ENCODE results near the gene RANBP1.

Gene RANBP1

GRCh38 chr22:20138868-20139267 lies 23.0 kb downstream of the RANBP1 start:
- DNase-seq: no peak

- no peak for DNase-seq
Measured at GRCh38 chr22:20139391-20140106, 23.6 kb downstream of the RANBP1 start.

DNA sequence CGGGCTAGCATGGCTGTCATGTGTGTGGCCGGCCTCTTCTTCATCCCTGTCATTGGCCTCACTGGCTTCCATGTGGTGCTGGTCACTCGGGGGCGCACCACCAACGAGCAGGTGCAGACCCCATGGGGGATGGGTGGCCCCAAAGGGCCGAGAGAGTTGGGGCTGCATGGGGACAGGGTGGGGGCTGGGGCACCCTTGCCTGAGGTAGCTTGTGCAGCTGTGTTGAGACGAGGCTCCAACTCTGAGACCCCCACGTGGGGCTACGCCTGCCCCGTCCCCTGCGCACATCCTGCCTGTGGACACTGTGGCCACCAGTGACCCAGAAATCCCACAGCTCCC lies 24.2 kb downstream of the RANBP1 start:
- no peak for DNase-seq

DNA sequence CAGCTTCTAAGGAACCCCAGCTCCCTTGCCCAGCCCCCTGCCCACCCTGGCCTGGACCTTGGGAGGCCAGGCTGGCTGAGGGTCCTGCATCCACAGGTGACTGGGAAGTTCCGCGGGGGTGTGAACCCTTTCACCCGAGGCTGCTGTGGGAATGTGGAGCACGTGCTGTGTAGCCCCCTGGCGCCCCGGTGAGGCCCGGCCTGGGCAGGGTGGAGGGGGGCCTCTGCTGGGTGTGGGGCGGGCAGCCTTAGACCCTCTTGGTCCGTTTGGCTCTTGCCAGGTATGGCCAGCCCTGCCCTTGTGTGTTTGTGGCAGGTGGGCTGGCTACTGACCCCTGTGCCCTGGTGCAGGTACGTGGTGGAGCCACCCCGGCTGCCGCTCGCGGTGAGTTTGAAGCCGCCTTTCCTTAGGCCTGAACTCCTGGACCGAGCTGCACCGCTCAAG lies 24.6 kb downstream of the RANBP1 start:
- DNase-seq: no peak

DNA sequence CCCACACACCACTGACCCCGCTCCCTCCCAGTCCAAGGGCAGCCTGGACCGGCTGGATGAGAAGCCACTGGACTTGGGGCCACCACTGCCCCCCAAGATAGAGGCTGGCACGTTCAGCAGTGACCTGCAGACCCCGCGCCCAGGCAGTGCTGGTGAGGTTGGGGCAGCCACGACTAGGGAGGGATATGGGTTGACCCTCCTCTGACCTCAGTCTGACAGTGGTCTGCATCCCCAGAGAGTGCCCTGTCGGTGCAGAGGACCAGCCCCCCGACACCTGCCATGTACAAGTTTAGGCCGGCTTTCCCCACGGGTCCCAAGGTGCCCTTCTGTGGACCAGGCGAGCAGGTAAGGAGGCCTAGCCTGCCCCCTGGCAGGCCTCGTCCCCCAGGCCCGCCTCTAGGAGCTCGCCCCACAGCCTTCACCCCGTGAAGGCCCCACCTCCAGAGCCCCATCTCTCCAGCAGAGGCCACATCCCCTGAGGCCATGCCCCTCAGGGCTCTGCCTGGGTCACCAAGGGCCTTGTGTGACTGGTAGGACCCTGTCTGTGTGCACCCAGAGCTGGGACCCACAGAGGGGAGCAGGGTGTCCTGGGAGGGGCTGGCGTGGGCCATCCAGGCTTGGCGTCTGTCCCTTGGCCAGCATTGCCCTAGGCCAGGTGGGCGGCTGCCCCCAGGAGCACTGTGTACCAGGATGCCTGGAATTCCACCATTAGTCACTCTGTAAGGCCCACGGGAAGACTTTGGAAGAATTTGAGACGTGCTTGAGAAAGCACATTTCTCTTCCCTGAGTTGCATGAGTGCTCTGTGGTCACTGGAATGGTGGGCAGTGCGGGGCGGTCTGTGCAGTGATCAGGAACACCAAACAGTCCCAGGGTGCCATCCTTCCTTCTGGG lies 25.5 kb downstream of the RANBP1 start:
- DNase-seq: no peak

DNA sequence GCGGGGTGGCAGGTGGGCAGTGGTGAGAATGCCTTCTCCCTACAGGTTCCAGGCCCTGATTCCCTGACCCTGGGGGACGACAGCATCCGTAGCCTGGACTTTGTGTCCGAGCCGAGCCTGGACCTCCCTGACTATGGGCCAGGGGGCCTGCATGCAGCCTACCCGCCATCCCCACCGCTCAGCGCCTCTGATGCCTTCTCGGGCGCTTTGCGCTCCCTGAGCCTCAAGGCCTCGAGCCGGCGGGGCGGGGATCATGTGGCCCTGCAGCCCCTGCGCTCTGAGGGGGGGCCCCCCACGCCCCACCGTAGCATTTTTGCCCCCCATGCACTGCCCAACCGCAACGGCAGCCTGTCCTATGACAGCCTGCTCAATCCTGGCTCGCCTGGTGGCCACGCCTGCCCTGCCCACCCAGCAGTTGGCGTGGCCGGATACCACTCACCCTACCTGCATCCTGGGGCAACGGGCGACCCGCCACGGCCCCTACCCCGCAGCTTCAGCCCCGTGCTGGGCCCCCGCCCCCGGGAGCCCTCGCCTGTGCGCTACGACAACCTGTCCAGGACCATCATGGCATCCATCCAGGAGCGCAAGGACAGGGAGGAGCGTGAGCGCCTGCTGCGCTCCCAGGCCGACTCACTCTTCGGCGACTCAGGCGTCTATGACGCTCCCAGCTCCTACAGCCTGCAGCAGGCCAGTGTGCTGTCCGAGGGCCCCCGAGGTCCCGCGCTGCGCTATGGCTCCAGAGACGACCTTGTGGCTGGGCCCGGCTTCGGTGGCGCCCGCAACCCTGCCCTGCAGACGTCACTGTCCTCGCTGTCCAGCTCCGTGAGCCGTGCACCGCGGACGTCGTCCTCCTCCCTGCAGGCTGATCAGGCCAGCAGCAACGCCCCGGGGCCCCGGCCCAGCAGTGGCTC lies 27.1 kb downstream of the RANBP1 start:
- no peak for DNase-seq

DNA sequence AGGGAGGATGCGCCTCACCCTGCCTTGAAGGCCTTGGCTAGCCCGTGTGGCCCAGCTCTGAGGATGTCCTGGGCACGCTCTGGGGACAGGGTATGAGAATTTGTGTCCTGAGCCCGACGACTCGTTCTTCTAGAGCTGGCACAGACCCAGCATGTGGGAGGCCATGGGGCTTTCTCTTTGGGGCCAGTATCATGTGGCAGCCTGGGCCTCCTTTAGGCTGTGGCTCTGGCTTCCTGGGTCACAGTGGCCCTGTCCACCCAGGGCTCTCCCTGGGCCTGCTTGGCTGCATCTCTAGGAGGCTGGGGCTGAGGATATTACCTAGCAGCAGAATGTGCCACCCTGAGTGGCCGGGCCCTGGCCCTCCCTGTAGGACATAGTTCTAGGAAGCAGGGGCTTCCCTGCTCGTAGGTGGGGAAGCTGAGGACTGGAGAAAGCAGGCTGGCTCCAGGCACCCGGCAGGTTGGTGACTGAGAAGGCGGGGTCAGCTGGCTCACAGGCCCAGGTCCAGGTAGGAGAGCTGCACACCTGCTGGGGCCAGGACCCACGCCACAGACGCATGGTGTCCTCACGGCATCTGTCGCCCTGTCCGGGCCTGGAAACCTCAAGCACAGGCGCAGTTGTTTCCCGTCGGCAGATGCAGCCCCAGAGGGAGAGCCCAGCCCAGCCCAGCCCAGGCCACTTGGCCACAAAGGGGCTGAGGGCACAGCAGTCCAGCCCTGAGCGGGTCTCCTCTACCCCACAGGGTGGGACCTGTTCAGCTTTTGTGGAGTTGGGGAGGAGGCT lies 28.2 kb downstream of the RANBP1 start:
- DNase-seq: no peak

GRCh38 chr22:20145206-20145831 lies 29.4 kb downstream of the RANBP1 start:
- no peak for DNase-seq

- no peak for DNase-seq
Measured at GRCh38 chr22:20145832-20146223, 29.9 kb downstream of the RANBP1 start.

- no peak for DNase-seq
Measured at GRCh38 chr22:20146777-20147176, 30.9 kb downstream of the RANBP1 start.

DNA sequence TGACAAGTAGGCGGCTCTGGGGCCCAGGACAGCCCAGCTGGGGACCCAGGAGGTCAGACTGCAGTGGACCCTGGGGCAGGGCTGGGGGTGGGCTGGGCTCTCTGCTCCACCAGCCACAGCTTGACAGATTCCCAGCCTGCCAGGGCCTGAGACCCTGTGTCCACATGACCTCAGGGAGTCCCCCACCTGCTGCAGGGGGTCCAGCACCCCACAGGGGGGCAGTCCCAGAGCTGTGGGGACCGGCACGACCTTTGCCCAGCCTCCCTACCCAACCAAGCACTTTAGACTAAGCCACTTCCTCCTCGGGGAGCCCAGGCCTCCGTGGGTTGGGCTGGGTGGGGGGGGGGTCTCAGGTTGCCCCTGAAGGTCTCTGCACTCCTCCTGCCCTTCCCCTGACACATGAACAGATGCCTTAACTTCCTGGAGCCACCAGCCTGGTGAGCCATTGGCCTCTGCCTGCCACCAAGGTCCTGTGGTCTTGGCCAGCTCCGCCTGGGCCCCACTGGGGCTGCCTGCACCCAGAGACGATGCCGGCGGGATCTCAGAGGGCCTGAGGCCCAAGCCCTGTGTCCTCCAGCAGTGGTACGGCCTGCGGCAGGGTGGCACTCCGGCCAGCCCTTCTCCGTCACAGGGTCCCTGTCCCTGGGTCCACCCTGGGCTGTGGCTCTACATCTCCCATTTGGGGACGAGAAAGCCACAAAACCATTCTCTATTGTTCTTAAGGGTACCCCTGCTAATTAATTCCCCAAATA lies 31.5 kb downstream of the RANBP1 start:
- no peak for DNase-seq

DNA sequence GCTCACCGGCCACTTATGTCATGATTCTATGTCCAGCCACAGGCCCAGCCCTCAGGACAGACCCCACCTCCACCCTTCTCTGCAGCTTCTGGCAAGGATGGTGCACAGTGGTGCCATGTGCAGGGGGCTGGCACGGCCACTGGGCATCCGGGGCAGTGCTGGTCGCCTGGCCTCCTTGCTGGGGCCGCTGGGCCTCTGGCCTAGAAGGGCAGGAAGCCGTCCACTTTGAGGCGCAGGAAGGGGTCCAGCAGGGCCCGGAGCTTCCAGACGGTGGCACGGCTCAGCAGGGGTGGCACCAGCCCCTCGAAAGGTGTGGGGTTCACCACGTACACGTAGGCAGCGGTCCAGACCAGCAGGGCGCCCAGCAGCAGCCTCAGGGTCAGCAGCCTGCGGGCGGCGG lies 32.5 kb downstream of the RANBP1 start:
- DNase-seq: no peak

DNA sequence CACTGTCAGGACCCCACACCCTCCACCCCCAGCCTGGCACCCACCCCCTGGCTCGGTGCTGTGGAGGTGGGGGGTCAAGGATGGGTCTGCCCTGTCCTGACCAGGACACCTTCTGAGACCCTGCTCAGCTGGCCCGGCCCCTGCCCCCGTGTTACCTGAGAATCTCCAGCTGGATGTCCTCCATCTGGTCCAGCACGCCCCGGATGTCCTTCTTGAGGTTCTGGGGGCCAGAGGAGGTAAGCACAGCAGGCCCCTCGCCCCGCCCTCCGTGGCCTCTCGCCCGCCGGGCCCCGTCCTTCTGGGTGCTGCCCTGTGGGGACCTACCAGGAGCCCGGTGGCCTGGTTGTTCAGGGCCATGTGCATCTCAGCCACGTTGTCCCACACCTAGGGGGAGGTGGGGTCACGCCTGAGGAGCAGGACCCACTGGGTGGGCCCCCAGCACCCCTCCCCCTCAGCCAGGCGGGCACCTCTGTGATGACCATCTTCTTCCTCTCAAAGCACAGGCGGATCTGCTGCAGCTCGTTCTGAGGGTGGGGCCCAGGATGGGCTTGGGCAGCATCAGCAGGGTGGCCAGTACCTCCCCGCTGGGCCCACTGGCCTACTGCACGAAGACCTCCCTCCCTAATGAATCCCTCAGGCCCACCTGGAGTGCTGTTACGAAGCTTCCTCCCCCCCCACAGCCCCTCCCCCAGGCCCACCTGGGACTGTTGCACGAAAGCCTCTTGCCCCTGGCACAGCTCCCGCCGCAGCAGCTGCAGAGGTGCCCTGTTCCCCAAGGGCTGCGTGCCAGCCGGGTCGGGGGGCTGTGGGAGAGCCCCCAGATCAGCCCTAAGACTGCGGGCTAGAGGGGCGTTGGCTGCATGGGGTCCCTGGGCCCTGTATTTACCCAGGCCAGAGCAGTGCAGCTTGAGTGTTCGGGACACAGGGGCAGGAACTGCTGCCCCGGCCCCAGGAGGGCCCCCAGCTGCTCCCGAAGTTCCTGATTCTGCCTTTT lies 33.6 kb downstream of the RANBP1 start:
- no peak for DNase-seq

DNA sequence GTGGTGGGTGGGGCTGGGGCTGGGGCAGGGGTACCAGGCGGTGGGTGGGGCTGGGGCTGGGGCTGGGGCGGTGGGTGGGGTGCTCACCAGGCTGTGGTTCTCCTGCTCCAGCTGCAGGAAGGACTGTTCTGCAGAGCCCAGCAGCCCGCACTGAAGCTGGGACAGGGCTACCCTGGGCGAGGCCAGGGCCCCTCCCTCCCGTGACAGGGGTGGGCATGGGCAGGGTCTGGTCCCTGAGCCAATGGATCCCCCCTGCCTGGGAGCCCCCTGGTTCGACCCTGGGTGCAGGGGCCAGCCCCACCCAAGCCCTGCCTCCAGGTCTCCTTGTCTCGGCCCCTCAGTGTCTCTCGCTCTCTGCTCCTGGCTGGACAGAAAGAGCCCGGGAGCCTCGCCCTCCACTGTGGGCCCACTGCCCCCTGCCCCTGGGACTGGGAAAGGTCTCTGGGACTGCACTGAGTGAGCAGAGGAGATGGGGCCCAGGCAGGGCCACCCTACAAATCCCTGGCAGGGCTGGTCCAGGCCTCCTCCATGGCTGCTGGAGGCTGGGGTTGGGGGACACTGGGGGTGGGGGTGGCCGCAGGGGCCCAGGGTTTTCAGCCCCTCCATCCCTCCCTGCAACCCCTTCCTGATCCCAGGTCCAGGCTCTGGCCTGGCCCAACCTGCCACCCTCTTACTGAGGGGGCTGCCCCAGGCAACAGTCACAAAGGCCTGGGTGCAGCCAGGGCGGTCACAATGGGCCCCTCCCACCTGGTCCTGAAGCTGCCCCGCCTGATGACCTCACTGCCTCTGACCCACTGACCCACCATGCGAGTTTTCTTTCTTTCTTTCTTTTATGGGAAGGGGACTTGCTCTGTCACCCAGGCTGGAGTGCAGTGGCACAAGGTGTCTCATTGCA lies 34.7 kb downstream of the RANBP1 start, which contains the start of gene CCDC188:
Gene CCDC188, minus strand, starts transcription at position 675 of the 895 bp plus-strand sequence. Its CDS starts 69 bp downstream, at position 606.
- DNase-seq: no peak

GRCh38 chr22:20151276-20151588 lies 35.3 kb downstream of the RANBP1 start:
- no peak for DNase-seq

DNA sequence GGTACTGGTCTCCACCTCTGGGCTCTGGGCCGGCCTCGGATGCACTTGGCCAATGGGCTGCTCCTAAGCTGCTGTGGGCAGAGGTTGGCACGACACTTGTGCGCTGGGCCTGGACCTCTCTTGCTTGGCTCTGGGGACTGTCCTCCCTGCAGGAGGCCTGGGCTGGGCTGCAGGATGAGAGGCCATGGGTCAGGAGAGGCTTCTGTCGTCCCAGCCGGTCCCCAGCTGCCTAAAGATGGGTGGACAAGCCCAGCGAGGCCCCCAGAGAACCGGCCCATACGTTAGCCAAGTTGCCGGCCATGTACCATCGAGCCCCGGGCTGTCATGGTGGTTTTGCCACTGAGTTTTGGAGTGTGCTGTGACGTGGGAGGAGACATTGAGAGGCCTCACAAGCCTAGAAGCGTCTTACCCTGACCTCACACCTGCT lies 36.6 kb downstream of the RANBP1 start:
- no peak for DNase-seq

DNA sequence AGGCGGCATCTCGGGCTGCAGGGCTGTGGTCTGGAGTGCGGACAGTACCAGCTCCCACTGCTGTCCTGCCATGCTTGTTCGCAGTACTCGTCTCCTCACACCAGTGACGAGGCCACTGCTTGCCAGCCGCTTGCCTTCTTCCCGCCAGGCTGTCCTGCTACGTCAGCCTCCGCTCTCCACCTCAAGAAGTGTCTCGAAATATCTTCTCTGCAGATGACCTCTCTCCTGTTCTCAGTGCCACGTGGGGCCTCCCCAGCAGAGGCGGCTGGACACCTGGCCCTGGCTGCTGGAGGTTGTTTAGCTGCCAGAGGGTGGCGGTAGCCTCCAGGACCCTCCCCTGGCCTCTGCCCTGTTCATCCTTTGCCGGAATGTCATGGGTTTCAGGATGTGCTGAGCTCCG lies 38.0 kb downstream of the RANBP1 start:
- DNase-seq: no peak

DNA sequence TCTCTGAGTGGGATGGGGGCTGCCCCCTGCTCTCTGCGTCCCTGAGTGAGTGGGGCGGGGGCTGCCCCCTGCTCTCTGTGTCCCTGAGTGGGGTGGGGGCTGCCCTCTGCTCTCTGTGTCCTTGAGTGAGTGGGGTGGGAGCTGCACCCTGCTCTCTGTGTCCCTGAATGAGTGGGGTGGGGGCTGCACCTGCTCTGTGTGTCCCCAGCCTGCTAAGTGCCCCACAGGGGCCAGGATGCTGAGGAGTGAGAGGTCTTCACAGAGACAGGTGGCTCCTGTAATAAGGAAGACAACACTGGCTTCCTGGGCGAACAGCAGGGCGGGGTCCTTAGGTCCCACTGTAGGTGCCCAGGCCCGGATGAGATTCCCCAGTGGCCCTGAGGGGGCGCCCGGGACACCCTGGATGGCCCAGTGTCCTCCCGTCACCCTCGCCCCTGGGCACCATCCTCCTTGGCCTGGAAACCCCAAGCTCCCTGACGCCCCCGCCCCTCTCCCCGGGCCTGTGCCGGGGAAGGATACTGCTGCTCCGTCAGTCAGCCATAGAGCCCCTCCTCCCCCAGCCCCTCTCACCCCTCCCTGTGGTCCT lies 38.8 kb downstream of the RANBP1 start:
- DNase-seq: no peak

Measured in NCI-H1048 (cell line).